Panc1 (cell line): Measurements from ENCODE around the gene RTP1. TPM values are rescaled to one million over a fixed set of nuclear protein-coding genes. Genes with fewer than 3 reads are reported as not detected.

Source experiments
- ATAC-seq: fragments of 200-7000 bp; cut with Tn5 transposase; 2 replicates; pipeline ENCODE4 v1.9.1; 2020; ENCODE audit warnings: mild to moderate bottlenecking, moderate library complexity
- BruUV-seq: library from RNA; stranded (reverse); fragments of 400-500 nt; replicated peaks from 2 replicates; lab custom pipeline; 2021; lab: Mats Ljungman, UMichigan
- CTCF ChIA-PET: fragments of 300-600 bp; sonication (Branson Sonifier 250); formaldehyde crosslinking; loops from one replicate; lab custom pipeline; 2022; ENCODE audit warnings: antibody characterized with exemption; lab: Charles Lee
- POLR2A ChIA-PET: fragments of 300-600 bp; sonication (Branson Sonifier 250); formaldehyde crosslinking; loops from one replicate; lab custom pipeline; 2022; ENCODE audit warnings: antibody characterized with exemption; lab: Charles Lee
- DNase-seq: peaks from one replicate; pipeline ENCODE4 v3.0.0-alpha.2; 2010; ENCODE audit warnings: low read depth, low spot score
- H3K27ac ChIP-seq: 2 replicates; pipeline ENCODE4 v1.5.1; 2011; ENCODE audit warnings: mild to moderate bottlenecking, low read length, inconsistent platforms
- H3K27me3 ChIP-seq: fragments of 200-500 bp; sonication (Bioruptor generic); 2 replicates; pipeline ENCODE4 v1.6.0; 2014; ENCODE audit warnings: low read length, inconsistent platforms; ENCODE audit not compliant: control insufficient read depth, insufficient read depth
- H3K36me3 ChIP-seq: fragments of 200-500 bp; sonication (Bioruptor generic); 2 replicates; pipeline ENCODE4 v1.5.1; 2014; ENCODE audit warnings: inconsistent platforms, mild to moderate bottlenecking, low read length, moderate library complexity; ENCODE audit not compliant: control insufficient read depth, insufficient read depth
- H3K4me1 ChIP-seq: 2 replicates; pipeline ENCODE4 v1.5.1; 2011; ENCODE audit warnings: inconsistent platforms, mild to moderate bottlenecking, low read length, moderate library complexity; ENCODE audit not compliant: control insufficient read depth, insufficient read depth
- H3K4me3 ChIP-seq, 2 experiments: 2 replicates each; pipeline ENCODE4 v1.5.1; 2011 to 2012; ENCODE audit warnings: low read depth in 2 of 2, low read length in 2 of 2, mild to moderate bottlenecking in 2 of 2, inconsistent platforms in 1 of 2, moderate library complexity in 1 of 2
- H3K9me3 ChIP-seq: fragments of 200-500 bp; sonication (Bioruptor generic); 2 replicates; pipeline ENCODE4 v1.5.1; 2014; ENCODE audit warnings: low read depth, mild to moderate bottlenecking, inconsistent platforms, low read length, moderate library complexity; ENCODE audit not compliant: control insufficient read depth, insufficient read depth
- CTCF ChIP-seq: fragments of 450-650 bp; IDR thresholded peaks from 2 replicates; pipeline ENCODE4 v1.5.1; 2017; ENCODE audit warnings: mild to moderate bottlenecking
- POLR2AphosphoS5 ChIP-seq: IDR thresholded peaks from 2 replicates; pipeline ENCODE4 v1.6.1; 2012; ENCODE audit warnings: mild to moderate bottlenecking, low read depth, low read length, moderate library complexity
- REST ChIP-seq, 2 experiments: IDR thresholded peaks; 2 replicates each; pipeline ENCODE4 v1.6.1; 2011 to 2012; ENCODE audit warnings: low read depth in 2 of 2, control low read depth in 1 of 2, low read length in 1 of 2, mild to moderate bottlenecking in 1 of 2, moderate library complexity in 1 of 2; ENCODE audit not compliant: insufficient read depth in 1 of 2
- SIN3A ChIP-seq: IDR thresholded peaks from 2 replicates; pipeline ENCODE4 v1.6.1; 2012; ENCODE audit warnings: low read depth, mild to moderate bottlenecking, low read length, moderate library complexity, borderline replicate concordance; ENCODE audit not compliant: insufficient read depth
- TCF7L2 ChIP-seq: IDR thresholded peaks from 2 replicates; pipeline ENCODE4 v1.6.1; 2011; ENCODE audit warnings: mild to moderate bottlenecking, low read depth, low read length, inconsistent platforms
- in situ Hi-C: cut with HindIII; loops from 2 replicates; pipeline ENCODE4 v1.10.0; 2016; ENCODE audit warnings: low sequenced_read_pairs, low pct_unique_long_range_greater_than_20kb
- intact Hi-C: fragments of 100-400 bp; cut with micrococcal nuclease; formaldehyde crosslinking; loops from one replicate; pipeline ENCODE4 v1.10.0; 2022; ENCODE audit not compliant: unreplicated experiment
- total RNA-seq: library from RNA; stranded (reverse); gene quantifications from one replicate; pipeline ENCODE4 v1.2.1, GENCODE V29; 2021; ENCODE audit not compliant: unreplicated experiment

The RTP1 gene
- total RNA-seq, 1 experiment from 2014 or later: not detected

- TF ChIP-seq POLR2AphosphoS5 (no peak), SIN3A (no peak), TCF7L2 (no peak), REST (IDR thresholded peaks at IDR 0.05; ENCODE audit: insufficient read depth in 1 of 2, low read depth in 2 of 2, low read length in 1 of 2) (no peak), CTCF (no peak)
- H3K9me3 ChIP-seq: no peaks in the 10 kb centered on the region
- no peaks in the 10 kb centered on the region for H3K4me1 ChIP-seq
- POLR2A ChIA-PET: interaction anchor here (0.6 kb wide), 1 partner anchor 135 kb away, joined by 3 read pairs; no protein-coding TSS in a partner anchor
- CTCF ChIA-PET: no interaction called here
- H3K27me3 ChIP-seq: peaks cover 18% of the 10 kb centered on the region
- no peak overlapping the region for H3K27ac ChIP-seq
- ATAC-seq (no peak), DNase-seq (no peak)
- in situ Hi-C loops: no loop called here
- no peaks in the 10 kb centered on the region for H3K36me3 ChIP-seq
- H3K4me3 ChIP-seq: no peak overlapping the region
- intact Hi-C loops: no loop called here
- BruUV-seq: no TSS peak
These were observed 6.0 kb upstream of the RTP1 start for GRCh38 chr3:187191271-187191670.

GRCh38 chr3:187193181-187193580, 4.1 kb upstream of the RTP1 start:
- in situ Hi-C loops (no loop called here), intact Hi-C loops (no loop called here)
- no peaks in the 10 kb centered on the region for H3K9me3 ChIP-seq
- no peaks in the 10 kb centered on the region for H3K36me3 ChIP-seq
- no peak overlapping the region for H3K4me3 ChIP-seq
- ChIA-PET POLR2A (interaction anchor here (0.6 kb wide), 1 partner anchor 28 kb away, joined by 3 read pairs; no protein-coding TSS in a partner anchor), CTCF (no interaction called here)
- no peak overlapping the region for H3K27ac ChIP-seq
- no peak for DNase-seq
- H3K27me3 ChIP-seq: peaks cover 19% of the 10 kb centered on the region
- ATAC-seq: no peak
- H3K4me1 ChIP-seq: no peaks in the 10 kb centered on the region
- no peak for TF ChIP-seq POLR2AphosphoS5
- no peak for TF ChIP-seq REST (IDR thresholded peaks at IDR 0.05; ENCODE audit: insufficient read depth in 1 of 2, low read depth in 2 of 2, low read length in 1 of 2)
- TF ChIP-seq TCF7L2: no peak
- no peak for TF ChIP-seq SIN3A
- TF ChIP-seq CTCF: no peak
- no TSS peak for BruUV-seq
